WTC11 (cell line): ENCODE measurements around the gene BMS1.

Experiments used
- GRHL2 ChIP-seq: fragments of 250-450 bp; sonication (Bioruptor Pico); IDR thresholded peaks from 2 replicates; pipeline ENCODE4 v1.8.0; 2022; ENCODE audit warnings: mild to moderate bottlenecking, moderate library complexity; ENCODE audit not compliant: insufficient replicate concordance, severe bottlenecking
- HMGA2 ChIP-seq: fragments of 250-450 bp; sonication (Bioruptor Pico); IDR thresholded peaks from 2 replicates; pipeline ENCODE4 v1.4.0; 2021; ENCODE audit warnings: mild to moderate bottlenecking, moderate library complexity
- IRF1 ChIP-seq: sonication (generic); formaldehyde crosslinking; IDR thresholded peaks from 2 replicates; pipeline ENCODE4 v1.8.0; 2023; ENCODE audit warnings: missing genetic modification reagents
- ZNF416 ChIP-seq: fragments of 250-450 bp; sonication (Bioruptor Pico); IDR thresholded peaks from 2 replicates; pipeline ENCODE4 v1.9.0; 2021; ENCODE audit warnings: mild to moderate bottlenecking, inconsistent platforms
- TF ChIP-seq, protein P1 (sequence below): fragments of 200-600 bp; IDR thresholded peaks from 2 replicates; pipeline ENCODE4 v1.8.0; 2022; ENCODE audit warnings: antibody characterized with exemption

DNA sequence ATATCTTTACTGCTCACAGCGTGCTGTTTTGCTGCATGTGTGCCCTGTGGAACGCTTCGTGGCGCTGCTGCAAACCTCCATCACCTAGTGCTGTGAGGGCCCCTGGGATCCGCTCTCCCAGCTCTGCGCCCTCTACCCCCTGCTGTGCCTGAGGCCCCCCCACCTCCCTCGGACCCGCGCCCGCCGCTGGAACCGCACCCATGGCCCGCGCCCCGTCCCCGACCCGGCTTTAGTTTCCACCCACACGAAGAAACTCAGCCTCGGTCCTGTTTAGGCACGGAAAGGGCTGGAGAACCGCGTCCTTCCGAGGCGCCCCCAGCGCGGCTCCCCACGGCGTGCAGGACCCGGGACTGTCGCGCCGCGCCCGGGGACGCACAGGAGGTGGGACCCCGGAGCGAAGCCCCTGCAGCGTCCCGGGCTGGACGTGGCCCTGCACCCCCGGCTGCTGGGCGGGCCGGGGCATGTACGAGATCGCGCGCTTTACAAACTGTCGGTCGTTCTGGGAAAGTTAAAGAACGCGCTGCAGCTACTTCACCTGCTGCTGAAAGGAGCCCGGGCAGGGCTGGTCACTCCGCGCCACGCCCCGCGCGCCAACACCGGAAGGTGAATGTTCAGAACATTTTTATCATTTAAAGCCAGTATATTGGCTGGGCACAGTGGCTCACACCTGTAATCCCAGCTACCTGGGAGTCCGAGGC lies 54.3 kb downstream of the BMS1 start:
- no peak for TF ChIP-seq HMGA2
- TF ChIP-seq ZNF416, result no peak
- no peak for TF ChIP-seq IRF1
- TF ChIP-seq, protein P1, sequence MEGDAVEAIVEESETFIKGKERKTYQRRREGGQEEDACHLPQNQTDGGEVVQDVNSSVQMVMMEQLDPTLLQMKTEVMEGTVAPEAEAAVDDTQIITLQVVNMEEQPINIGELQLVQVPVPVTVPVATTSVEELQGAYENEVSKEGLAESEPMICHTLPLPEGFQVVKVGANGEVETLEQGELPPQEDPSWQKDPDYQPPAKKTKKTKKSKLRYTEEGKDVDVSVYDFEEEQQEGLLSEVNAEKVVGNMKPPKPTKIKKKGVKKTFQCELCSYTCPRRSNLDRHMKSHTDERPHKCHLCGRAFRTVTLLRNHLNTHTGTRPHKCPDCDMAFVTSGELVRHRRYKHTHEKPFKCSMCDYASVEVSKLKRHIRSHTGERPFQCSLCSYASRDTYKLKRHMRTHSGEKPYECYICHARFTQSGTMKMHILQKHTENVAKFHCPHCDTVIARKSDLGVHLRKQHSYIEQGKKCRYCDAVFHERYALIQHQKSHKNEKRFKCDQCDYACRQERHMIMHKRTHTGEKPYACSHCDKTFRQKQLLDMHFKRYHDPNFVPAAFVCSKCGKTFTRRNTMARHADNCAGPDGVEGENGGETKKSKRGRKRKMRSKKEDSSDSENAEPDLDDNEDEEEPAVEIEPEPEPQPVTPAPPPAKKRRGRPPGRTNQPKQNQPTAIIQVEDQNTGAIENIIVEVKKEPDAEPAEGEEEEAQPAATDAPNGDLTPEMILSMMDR, result no peak
- TF ChIP-seq GRHL2, result no peak
